Thyroid gland (tissue), 4 donors: ENCODE measurements around the gene PCBD2. TPM values are rescaled to one million over a fixed set of nuclear protein-coding genes. Genes with fewer than 3 reads are reported as not detected.

Experiments used
- DNase-seq, 2 donors: peaks; one replicate each; pipeline ENCODE4 v3.0.0-alpha.2; 2019
- H3K27ac ChIP-seq, 3 donors: fragments of 200-600 bp; sonication (generic); 1 replicate in 2 of 3; 2 replicates in 1 of 3; pipeline ENCODE4 v1.5.1; 2016 to 2019; ENCODE audit warnings: mild to moderate bottlenecking in 1 of 3, moderate library complexity in 1 of 3
- H3K27me3 ChIP-seq: fragments of 200-600 bp; sonication (generic); one replicate; pipeline ENCODE4 v1.5.1; 2019
- H3K36me3 ChIP-seq, 2 donors: fragments of 200-600 bp; sonication (generic); one replicate each; pipeline ENCODE4 v1.5.1; 2016 to 2019
- H3K4me1 ChIP-seq, 2 donors: fragments of 200-600 bp; sonication (generic); one replicate each; pipeline ENCODE4 v1.5.1; 2017 to 2019
- H3K4me3 ChIP-seq, 3 donors: fragments of 200-600 bp; sonication (generic); replicated peaks in 1 of 3; 1 replicate in 2 of 3; 2 replicates in 1 of 3; pipeline ENCODE4 v1.5.1; 2016; ENCODE audit warnings: mild to moderate bottlenecking in 1 of 3
- H3K9me3 ChIP-seq: fragments of 200-600 bp; sonication (generic); one replicate; pipeline ENCODE4 v1.5.1; 2017
- POLR2A ChIP-seq, 2 donors: fragments of 450-650 bp; IDR thresholded peaks; one replicate each; pipeline ENCODE4 v1.6.1; 2017; ENCODE audit warnings: antibody characterized with exemption in 2 of 2, mild to moderate bottlenecking in 2 of 2, moderate library complexity in 1 of 2
- WGBS, 2 donors: methylation state at CpG; one replicate each; pipeline ENCODE4 v1.1.5; 2017; 5-methylcytosine and 5-hydroxymethylcytosine counted together
- intact Hi-C: fragments of 100-400 bp; cut with DNase I; formaldehyde crosslinking; loops from one replicate; pipeline ENCODE4 v1.15.1; 2023
- total RNA-seq, 4 donors: library from RNA; depleted of rRNA; stranded (reverse); fragments of >200 nt; gene quantifications; one replicate each; pipeline ENCODE4 v1.2.3, GENCODE V29; 2016
- TF ChIP-seq, protein P1 (sequence below), 6 experiments: fragments of 200-600 bp in 3 of 6; fragments of 450-650 bp in 3 of 6; sonication (generic) in 3 of 6; IDR thresholded peaks; one replicate each; pipeline ENCODE4 v1.5.1; 2016 to 2019; ENCODE audit warnings: antibody characterized with exemption in 6 of 6, mild to moderate bottlenecking in 2 of 6, inconsistent platforms in 1 of 6, moderate library complexity in 1 of 6

Gene PCBD2
- total RNA-seq, 4 donors from 2014 or later = 12.6 to 24.4 (median 17.7) TPM

DNA sequence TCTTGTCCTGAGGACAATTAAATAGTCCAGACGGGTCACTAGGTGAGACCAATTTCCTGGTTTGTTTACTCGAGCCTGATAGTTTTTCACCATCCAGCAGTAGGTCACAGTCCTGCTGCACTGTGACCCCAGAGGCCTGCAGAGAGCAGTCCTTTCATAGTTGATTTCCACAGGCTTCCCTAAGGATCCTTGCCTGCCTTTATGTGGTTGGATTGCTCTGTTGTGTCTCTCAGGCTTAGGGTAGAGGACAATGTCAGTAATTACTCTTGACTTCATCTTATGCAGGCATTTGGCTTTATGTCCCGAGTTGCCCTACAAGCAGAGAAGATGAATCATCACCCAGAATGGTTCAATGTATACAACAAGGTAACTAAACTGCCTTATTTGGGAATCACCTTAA lies 53.8 kb downstream of the PCBD2 start:
- intact Hi-C loops = no loop called here

DNA sequence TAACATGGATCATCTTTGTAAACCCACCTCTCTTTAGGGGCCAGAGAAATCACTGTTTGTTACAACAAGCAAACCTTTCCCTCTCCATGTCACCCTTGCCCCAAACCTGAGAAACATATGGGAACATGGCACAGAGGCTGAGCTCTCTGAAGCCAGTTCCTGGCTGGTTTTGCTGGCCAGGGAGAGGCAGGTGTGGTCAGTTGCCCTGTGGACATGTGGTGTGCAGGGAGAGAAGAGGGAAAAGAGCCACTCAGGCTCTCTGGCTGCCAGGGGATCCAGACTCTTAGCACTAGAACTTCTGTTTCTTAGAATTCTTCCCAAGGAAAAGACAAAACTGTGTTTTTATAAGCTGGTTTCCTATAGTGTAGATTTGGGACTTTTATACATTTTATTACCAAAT lies 58.2 kb downstream of the PCBD2 start:
- H3K27ac ChIP-seq = no peak overlapping the region
- no peaks in the 10 kb centered on the region for H3K4me1 ChIP-seq
- H3K36me3 ChIP-seq = peaks cover 0 to 7% of the 10 kb centered on the region in 2 donors
- H3K27me3 ChIP-seq = no peaks in the 10 kb centered on the region
- intact Hi-C loops = no loop called here
- no peak overlapping the region for H3K4me3 ChIP-seq
- no peak for TF ChIP-seq POLR2A (IDR thresholded peaks at IDR 0.05)
- TF ChIP-seq, protein P1, sequence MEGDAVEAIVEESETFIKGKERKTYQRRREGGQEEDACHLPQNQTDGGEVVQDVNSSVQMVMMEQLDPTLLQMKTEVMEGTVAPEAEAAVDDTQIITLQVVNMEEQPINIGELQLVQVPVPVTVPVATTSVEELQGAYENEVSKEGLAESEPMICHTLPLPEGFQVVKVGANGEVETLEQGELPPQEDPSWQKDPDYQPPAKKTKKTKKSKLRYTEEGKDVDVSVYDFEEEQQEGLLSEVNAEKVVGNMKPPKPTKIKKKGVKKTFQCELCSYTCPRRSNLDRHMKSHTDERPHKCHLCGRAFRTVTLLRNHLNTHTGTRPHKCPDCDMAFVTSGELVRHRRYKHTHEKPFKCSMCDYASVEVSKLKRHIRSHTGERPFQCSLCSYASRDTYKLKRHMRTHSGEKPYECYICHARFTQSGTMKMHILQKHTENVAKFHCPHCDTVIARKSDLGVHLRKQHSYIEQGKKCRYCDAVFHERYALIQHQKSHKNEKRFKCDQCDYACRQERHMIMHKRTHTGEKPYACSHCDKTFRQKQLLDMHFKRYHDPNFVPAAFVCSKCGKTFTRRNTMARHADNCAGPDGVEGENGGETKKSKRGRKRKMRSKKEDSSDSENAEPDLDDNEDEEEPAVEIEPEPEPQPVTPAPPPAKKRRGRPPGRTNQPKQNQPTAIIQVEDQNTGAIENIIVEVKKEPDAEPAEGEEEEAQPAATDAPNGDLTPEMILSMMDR (IDR thresholded peaks at IDR 0.05) = no peak
- DNase-seq = no peak
- no peaks in the 10 kb centered on the region for H3K9me3 ChIP-seq

More for the DNA sequence above, 53.8 kb downstream of the PCBD2 start:
- H3K4me3 ChIP-seq = no peak overlapping the region
- H3K27ac ChIP-seq = no peak overlapping the region
- WGBS, 2 donors = 61 to 80% methylated on average over 3 of the region's 3 CpGs
- H3K9me3 ChIP-seq = no peaks in the 10 kb centered on the region
- peaks cover 0 to 7% of the 10 kb centered on the region in 2 donors for H3K36me3 ChIP-seq
- TF ChIP-seq, protein P1 (IDR thresholded peaks at IDR 0.05) = no peak
- TF ChIP-seq POLR2A (IDR thresholded peaks at IDR 0.05) = no peak
- no peaks in the 10 kb centered on the region for H3K27me3 ChIP-seq
- no peaks in the 10 kb centered on the region for H3K4me1 ChIP-seq
- no peak for DNase-seq

DNA sequence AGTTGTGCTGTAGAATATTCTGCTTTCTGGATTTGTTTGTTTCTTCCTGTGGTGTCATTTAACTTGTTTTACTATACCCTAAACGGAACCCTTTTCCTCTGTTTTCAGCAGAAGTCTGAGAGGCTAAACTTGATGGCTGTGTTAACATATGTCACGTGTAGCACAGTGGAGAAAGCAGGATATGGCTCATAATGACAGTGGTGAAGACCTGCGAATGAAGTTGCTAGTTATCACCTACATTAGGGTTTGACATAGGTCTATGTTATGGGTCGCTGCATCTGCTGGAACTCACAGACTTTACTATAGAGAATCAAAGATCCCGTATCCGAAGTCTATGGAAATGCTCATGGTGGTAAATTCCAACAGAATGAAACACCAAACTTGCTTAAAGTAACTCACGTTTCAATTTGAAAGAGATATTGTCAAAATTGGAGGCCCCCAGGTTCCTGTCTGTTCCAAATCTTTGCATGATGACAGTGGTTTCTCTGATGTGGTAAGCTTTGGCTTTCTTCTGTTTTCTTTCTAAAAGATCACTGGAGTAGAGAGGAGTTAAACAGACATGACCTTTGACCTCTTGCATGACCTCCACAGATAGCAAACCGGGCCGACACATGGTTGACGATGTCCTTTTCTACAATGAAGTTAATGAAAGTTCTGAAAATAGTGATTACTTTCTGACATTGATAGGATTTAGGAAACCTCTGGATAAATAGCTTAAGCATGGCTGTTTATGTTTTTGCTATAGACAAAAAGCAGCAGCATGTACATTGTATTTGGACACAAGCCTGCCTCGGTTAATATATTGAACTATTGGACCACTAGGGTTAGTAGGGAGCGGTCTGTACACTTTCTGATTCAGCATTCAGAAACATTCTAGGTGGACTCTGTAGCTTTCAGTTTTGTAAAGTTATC lies 59.7 kb downstream of the PCBD2 start:
- no peak for TF ChIP-seq POLR2A (IDR thresholded peaks at IDR 0.05)
- TF ChIP-seq, protein P1 (IDR thresholded peaks at IDR 0.05) = no peak
- no peaks in the 10 kb centered on the region for H3K9me3 ChIP-seq
- no peak overlapping the region for H3K4me3 ChIP-seq
- no peak overlapping the region for H3K27ac ChIP-seq
- 92% methylated on average over 12 of the region's 12 CpGs for WGBS, 2 donors
- DNase-seq = no peak
- H3K36me3 ChIP-seq = peaks cover 0 to 7% of the 10 kb centered on the region in 2 donors
- no peaks in the 10 kb centered on the region for H3K4me1 ChIP-seq
- intact Hi-C loops = no loop called here
- H3K27me3 ChIP-seq = no peaks in the 10 kb centered on the region

DNA sequence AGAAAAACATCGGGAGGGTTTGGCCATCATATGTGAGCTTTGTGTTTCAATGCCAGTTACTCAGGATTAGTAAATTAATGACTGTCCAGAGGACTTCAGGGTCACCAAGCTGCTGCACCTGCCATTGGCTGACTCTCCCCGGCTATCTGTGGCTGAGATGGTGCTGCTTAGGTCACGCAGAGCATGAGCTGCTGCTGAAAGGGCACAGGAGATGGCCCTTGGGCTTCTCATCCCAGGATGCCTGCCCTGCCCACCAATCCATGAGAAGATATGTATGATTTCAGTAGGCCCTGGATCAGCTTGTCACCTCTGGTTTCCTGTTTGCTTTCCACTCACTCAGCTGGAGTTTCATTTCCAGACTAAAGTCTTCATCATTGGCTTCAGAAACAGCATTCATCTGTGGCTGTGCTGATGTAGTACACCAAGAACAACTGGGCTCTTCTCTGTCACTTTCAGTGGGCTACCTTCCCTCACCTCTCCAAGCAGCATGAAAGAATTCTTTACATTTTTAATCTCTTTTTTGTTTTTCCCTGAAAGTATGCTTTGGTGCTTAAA lies 60.4 kb downstream of the PCBD2 start:
- 100% methylated on average over 2 to 3 of the region's 3 CpGs for WGBS, 2 donors
- DNase-seq = no peak
- TF ChIP-seq, protein P1 (IDR thresholded peaks at IDR 0.05) = no peak
- no peak for TF ChIP-seq POLR2A (IDR thresholded peaks at IDR 0.05)
- H3K27ac ChIP-seq = no peak overlapping the region
- no peaks in the 10 kb centered on the region for H3K4me1 ChIP-seq
- no peaks in the 10 kb centered on the region for H3K27me3 ChIP-seq
- H3K36me3 ChIP-seq = peaks cover 0 to 7% of the 10 kb centered on the region in 2 donors
- no peak overlapping the region for H3K4me3 ChIP-seq
- intact Hi-C loops = no loop called here
- no peaks in the 10 kb centered on the region for H3K9me3 ChIP-seq

DNA sequence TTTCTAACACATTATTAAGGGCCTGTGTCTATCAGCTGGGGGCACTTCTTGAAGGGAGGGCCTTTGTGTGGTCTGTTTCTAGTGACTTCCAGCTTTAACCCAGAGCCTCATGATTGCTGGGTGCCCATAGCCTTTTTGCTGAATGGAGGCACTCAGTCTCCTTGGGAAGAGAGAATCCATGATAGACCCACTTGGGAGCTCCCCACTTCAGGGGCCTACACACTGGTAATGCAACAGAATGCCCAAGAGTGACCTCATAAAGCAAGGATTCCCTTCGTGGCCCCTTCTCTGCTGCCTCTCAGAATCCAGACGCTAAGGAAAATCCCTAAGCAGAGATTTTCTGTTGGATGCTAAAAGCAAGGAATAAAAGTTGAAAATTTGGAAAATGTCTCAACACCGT lies 62.7 kb downstream of the PCBD2 start, which contains the start of gene CATSPER3:
Gene CATSPER3 (plus strand): TSS at position 301 of the 400 bp plus-strand sequence. CDS start 85 bp downstream, at position 386.
- Histone ChIP-seq H3K4me1 (no peaks in the 10 kb centered on the region), H3K4me3 (no peak within 1 kb of the TSS), H3K27ac (no peak within 1 kb of the TSS), H3K36me3 (no peaks in the 10 kb centered on the region), H3K27me3 (no peaks in the 10 kb centered on the region), H3K9me3 (no peaks in the 10 kb centered on the region)
- intact Hi-C loops = no loop called here
- TF ChIP-seq, protein P1 (IDR thresholded peaks at IDR 0.05) = no peak
- no peak for TF ChIP-seq POLR2A (IDR thresholded peaks at IDR 0.05)
- WGBS, 2 donors = 88 to 98% methylated on average over 3 of the region's 3 CpGs
- DNase-seq = no peak
